NB4 (cell line): ENCODE results near the gene KLHL28.
"Not testable (repeated sequence)": the region's sequence is repeated elsewhere in the genome, so short reads cannot be mapped to it uniquely, and the experiment has no call there.

Source experiments
- DNase-seq: peaks from one replicate; pipeline ENCODE4 v3.0.0; 2010; ENCODE audit warnings: low read depth
- H3K4me3 ChIP-seq: one replicate; pipeline ENCODE4 v1.5.1; 2011; ENCODE audit warnings: mild to moderate bottlenecking, low read depth, low read length, moderate library complexity
- CTCF ChIP-seq: IDR thresholded peaks from one replicate; pipeline ENCODE4 v1.5.1; 2012; ENCODE audit warnings: low read depth, low read length
- MYC ChIP-seq: IDR thresholded peaks from 2 replicates; pipeline ENCODE4 v1.6.1; 2011; ENCODE audit warnings: low read depth, low read length
- POLR2A ChIP-seq: IDR thresholded peaks from 2 replicates; pipeline ENCODE4 v1.6.1; 2011; ENCODE audit warnings: mild to moderate bottlenecking; ENCODE audit not compliant: insufficient read length; ENCODE audit errors: extremely low read depth
- TF ChIP-seq, protein P1 (sequence below): IDR thresholded peaks from 2 replicates; pipeline ENCODE4 v1.6.1; 2011; ENCODE audit warnings: low read depth, low read length

The KLHL28 gene

GRCh38 chr14:44896275-44897040 is 65.3 kb downstream of the KLHL28 start:
- peak overlapping the region; percentile 49 for H3K4me3 ChIP-seq
- TF ChIP-seq, protein P1, sequence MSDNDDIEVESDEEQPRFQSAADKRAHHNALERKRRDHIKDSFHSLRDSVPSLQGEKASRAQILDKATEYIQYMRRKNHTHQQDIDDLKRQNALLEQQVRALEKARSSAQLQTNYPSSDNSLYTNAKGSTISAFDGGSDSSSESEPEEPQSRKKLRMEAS: no peak
- TF ChIP-seq MYC: no peak
- no peak for TF ChIP-seq POLR2A
- DNase-seq: peak; percentile 2

DNA sequence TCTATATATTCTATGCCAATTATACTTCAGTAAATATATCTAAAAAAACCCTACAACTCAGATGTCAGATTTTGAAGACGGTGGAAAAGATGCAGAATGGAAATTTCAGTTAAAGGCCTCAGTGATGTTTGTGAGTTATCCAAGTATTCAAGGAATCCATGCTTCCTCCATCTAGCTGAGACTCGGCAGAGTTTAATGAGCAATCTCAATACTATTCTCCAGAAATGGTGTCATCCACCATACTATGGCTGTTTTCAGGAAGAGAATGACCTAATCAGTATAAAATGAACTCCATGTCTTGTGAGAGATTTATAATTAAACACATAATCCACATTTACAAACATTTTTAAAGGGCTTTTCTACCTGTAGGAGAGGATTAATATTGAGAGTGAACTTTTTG is 66.0 kb downstream of the KLHL28 start:
- no peak overlapping the region for H3K4me3 ChIP-seq
- no peak for DNase-seq
- TF ChIP-seq POLR2A: no peak
- no peak for TF ChIP-seq CTCF
- TF ChIP-seq, protein P1: no peak
- no peak for TF ChIP-seq MYC

- DNase-seq: no peak
- H3K4me3 ChIP-seq: no peak overlapping the region
- TF ChIP-seq POLR2A: no peak
- TF ChIP-seq CTCF: no peak
- no peak for TF ChIP-seq MYC
- TF ChIP-seq, protein P1: no peak
Observed at GRCh38 chr14:44893535-44893934, 68.2 kb downstream of the KLHL28 start.

- DNase-seq, H3K4me3 ChIP-seq: not testable (repeated sequence)
Observed at GRCh38 chr14:44891726-44892372, 69.9 kb downstream of the KLHL28 start.

DNA sequence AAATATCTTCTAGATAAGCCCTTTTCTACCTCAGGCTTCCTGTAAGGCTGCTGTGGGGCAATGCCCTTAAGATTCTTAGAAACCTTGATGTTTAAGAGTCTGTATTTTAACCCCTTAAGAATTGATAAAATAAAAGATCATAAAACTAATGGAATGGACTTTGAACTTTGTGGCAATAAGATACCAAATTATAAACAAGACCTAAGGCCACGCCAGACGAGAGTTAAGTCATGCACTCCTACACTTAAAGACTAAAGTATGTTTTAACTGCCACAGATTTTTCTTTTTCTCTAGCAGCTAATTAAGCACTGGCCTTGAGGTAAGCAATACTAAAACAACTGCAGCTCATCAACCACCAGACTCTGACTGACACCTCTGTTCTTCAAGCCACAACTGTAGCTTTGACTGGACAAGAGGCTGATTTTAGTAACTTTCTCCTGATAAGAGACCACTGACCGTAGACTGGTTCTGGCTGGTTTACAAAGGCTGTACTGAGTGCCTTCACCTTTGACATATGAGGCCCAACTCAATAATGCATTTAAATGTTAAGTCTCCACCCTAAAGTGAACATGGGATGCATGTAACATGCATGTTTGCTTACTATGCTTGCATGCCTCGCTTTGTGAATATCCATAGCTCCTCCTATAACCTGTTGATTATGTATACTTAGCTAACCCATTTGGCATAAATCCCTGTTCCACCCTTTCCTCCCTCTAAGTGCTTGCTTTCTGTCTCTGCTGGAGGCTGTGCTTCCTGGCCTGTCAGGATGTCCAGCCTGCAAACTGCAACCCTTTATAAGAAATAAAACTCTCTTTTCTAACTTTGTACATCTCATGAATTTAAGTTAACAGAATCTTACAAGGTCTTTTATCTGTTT is 71.9 kb downstream of the KLHL28 start:
- DNase-seq: no peak
- no peak for TF ChIP-seq MYC
- TF ChIP-seq, protein P1: no peak
- no peak for TF ChIP-seq CTCF
- TF ChIP-seq POLR2A: no peak
- no peak overlapping the region for H3K4me3 ChIP-seq

- DNase-seq: no peak
- H3K4me3 ChIP-seq: no peak overlapping the region
- no peak for TF ChIP-seq CTCF
- no peak for TF ChIP-seq MYC
- TF ChIP-seq, protein P1: no peak
- no peak for TF ChIP-seq POLR2A
Observed at GRCh38 chr14:44887596-44887955, 74.2 kb downstream of the KLHL28 start.
